Stimulated activated CD8-positive, alpha-beta memory T cell treated with anti-CD3 and anti-CD28 coated beads, Interleukin-7, amount 100 ng/mL, for 1 hour (primary cell): ENCODE results near the gene ATP6V1G2.

ENCODE experiments used
- DNase-seq, 2 donors: peaks; one replicate each; pipeline ENCODE4 v3.0.0-alpha.2; 2020; ENCODE audit warnings: low read depth in 2 of 2

ATP6V1G2 gene

DNA sequence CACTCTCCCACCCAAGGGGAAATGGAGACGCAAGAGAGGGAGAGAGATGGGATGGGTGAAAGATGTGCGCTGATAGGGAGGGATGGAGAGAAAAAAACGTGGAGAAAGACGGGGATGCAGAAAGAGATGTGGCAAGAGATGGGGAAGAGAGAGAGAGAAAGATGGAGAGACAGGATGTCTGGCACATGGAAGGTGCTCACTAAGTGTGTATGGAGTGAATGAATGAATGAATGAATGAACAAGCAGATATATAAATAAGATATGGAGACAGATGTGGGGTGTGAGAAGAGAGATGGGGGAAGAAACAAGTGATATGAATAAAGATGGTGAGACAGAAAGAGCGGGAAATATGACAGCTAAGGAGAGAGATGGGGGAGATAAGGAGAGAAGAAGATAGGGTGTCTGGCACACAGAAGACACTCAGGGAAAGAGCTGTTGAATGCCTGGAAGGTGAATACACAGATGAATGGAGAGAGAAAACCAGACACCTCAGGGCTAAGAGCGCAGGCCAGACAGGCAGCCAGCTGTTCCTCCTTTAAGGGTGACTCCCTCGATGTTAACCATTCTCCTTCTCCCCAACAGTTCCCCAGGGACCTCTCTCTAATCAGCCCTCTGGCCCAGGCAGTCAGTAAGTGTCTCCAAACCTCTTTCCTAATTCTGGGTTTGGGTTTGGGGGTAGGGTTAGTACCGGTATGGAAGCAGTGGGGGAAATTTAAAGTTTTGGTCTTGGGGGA, 29.7 kb upstream of the ATP6V1G2 start:
- DNase-seq = no peak

DNA sequence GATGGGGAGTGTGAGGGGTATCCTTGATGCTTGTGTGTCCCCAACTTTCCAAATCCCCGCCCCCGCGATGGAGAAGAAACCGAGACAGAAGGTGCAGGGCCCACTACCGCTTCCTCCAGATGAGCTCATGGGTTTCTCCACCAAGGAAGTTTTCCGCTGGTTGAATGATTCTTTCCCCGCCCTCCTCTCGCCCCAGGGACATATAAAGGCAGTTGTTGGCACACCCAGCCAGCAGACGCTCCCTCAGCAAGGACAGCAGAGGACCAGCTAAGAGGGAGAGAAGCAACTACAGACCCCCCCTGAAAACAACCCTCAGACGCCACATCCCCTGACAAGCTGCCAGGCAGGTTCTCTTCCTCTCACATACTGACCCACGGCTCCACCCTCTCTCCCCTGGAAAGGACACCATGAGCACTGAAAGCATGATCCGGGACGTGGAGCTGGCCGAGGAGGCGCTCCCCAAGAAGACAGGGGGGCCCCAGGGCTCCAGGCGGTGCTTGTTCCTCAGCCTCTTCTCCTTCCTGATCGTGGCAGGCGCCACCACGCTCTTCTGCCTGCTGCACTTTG, 29.0 kb upstream of the ATP6V1G2 start, which contains the start of gene TNF:
Gene TNF (plus strand): TSS at position 231 of the 567 bp plus-strand sequence. CDS start 177 bp downstream, at position 408.
- DNase-seq = peak in 1 of 2 donors; percentile 64

DNA sequence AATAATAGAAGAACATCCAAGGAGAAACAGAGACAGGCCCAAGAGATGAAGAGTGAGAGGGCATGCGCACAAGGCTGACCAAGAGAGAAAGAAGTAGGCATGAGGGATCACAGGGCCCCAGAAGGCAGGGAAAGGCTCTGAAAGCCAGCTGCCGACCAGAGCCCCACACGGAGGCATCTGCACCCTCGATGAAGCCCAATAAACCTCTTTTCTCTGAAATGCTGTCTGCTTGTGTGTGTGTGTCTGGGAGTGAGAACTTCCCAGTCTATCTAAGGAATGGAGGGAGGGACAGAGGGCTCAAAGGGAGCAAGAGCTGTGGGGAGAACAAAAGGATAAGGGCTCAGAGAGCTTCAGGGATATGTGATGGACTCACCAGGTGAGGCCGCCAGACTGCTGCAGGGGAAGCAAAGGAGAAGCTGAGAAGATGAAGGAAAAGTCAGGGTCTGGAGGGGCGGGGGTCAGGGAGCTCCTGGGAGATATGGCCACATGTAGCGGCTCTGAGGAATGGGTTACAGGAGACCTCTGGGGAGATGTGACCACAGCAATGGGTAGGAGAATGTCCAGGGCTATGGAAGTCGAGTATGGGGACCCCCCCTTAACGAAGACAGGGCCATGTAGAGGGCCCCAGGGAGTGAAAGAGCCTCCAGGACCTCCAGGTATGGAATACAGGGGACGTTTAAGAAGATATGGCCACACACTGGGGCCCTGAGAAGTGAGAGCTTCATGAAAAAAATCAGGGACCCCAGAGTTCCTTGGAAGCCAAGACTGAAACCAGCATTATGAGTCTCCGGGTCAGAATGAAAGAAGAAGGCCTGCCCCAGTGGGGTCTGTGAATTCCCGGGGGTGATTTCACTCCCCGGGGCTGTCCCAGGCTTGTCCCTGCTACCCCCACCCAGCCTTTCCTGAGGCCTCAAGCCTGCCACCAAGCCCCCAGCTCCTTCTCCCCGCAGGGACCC, 28.0 kb upstream of the ATP6V1G2 start:
- DNase-seq = no peak

DNA sequence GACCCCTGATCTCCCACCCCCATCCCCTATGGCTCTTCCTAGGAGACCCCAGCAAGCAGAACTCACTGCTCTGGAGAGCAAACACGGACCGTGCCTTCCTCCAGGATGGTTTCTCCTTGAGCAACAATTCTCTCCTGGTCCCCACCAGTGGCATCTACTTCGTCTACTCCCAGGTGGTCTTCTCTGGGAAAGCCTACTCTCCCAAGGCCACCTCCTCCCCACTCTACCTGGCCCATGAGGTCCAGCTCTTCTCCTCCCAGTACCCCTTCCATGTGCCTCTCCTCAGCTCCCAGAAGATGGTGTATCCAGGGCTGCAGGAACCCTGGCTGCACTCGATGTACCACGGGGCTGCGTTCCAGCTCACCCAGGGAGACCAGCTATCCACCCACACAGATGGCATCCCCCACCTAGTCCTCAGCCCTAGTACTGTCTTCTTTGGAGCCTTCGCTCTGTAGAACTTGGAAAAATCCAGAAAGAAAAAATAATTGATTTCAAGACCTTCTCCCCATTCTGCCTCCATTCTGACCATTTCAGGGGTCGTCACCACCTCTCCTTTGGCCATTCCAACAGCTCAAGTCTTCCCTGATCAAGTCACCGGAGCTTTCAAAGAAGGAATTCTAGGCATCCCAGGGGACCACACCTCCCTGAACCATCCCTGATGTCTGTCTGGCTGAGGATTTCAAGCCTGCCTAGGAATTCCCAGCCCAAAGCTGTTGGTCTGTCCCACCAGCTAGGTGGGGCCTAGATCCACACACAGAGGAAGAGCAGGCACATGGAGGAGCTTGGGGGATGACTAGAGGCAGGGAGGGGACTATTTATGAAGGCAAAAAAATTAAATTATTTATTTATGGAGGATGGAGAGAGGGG, 27.1 kb upstream of the ATP6V1G2 start:
- no peak for DNase-seq

DNA sequence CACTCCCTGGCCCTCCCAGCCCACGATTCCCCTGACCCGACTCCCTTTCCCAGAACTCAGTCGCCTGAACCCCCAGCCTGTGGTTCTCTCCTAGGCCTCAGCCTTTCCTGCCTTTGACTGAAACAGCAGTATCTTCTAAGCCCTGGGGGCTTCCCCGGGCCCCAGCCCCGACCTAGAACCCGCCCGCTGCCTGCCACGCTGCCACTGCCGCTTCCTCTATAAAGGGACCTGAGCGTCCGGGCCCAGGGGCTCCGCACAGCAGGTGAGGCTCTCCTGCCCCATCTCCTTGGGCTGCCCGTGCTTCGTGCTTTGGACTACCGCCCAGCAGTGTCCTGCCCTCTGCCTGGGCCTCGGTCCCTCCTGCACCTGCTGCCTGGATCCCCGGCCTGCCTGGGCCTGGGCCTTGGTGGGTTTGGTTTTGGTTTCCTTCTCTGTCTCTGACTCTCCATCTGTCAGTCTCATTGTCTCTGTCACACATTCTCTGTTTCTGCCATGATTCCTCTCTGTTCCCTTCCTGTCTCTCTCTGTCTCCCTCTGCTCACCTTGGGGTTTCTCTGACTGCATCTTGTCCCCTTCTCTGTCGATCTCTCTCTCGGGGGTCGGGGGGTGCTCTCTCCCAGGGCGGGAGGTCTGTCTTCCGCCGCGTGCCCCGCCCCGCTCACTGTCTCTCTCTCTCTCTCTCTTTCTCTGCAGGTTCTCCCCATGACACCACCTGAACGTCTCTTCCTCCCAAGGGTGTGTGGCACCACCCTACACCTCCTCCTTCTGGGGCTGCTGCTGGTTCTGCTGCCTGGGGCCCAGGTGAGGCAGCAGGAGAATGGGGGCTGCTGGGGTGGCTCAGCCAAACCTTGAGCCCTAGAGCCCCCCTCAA, 25.9 kb upstream of the ATP6V1G2 start, which contains the start of gene LTA:
Gene LTA (plus strand): TSS at position 249 of the 871 bp plus-strand sequence. CDS start 454 bp downstream, at position 703.
- DNase-seq = no peak

DNA sequence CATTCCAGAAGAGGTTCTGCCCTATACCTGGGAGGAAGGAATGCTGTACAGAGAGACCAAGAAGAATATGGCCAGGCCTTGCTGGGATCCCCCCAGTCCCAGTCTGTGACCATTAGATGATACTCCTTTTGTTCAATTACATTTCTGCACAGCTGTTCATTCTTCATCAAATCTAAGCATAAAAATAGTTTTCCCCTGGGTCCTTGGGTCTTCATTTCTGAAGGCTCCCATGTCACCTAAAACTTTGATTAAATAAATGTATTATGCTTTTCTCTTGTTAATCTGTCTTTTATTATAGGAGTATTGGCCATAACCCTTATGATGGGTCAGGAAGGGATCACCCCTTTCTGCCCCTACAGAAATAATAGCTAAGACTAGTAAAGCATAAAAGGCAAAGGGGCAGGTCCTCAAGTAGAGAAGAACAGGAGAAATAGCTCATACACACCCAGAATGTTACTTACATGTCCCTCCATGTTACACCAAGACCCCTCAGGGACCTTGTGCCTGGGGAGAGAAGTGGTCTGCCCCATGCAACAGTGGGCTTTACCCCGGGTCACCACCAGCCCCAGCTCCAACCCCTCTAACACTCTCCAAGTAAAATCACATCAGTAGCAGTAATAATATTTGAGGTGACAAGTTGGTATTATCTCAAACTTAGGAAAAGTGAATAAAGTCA, 23.6 kb upstream of the ATP6V1G2 start:
- no peak for DNase-seq

DNA sequence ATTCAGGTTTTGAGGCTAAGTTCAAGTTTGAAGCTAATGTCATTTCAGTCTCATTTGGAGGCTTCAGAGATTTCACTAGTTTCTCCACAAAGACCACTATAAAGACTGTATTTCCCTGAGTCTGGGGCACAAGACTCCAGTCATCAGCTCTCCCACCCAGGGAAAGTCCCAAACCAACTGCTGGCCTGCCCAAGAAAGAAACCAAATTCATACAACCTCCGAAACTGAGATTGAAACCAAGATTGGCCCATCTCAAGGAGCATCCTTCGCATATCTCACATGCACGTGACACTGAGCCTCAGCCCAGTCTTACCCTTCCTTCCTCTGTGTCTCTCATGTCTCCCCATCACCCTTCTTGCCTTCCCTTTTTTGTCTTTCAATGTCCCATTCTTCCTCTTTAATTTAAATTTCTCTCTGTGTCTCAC, 22.1 kb upstream of the ATP6V1G2 start:
- DNase-seq = no peak

DNA sequence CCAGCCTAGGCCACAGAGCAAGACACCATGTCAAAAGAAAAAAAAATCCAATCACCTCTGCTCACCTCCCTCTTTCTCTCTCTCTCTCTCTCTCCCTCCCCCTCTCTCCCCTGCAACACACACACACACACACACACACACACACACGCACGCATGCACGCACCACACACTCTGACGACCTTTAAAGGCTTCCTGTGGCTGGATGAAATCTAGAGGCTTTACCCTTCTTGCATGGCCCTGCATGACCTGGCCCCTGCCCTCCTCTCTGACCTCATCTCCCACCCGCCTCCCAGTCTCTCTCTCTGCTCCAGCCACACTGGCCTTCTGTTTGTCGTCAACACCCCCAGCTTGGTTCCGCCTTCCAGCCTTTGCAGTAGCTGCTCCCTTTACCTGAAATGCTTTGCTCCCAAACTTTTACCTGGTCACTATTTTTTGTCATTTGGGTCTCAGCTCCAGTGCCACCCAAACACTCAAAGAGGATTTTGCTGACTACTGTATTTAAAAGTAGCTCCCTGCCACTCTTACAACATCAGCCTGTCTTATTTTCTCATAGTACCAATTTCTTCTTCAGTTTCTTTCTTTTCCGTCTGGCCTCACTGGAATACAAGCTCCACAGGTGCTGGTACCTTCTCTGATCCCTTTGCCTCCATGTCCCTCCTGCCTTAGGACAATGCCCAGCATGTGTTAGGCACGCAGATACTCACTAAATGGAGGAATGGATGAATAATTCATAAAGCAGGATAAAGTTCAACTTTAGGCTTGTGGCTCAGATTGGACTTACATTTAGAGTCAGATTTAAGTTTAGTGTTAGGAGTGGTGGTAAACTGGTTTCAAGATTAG, 21.3 kb upstream of the ATP6V1G2 start:
- DNase-seq = no peak

DNA sequence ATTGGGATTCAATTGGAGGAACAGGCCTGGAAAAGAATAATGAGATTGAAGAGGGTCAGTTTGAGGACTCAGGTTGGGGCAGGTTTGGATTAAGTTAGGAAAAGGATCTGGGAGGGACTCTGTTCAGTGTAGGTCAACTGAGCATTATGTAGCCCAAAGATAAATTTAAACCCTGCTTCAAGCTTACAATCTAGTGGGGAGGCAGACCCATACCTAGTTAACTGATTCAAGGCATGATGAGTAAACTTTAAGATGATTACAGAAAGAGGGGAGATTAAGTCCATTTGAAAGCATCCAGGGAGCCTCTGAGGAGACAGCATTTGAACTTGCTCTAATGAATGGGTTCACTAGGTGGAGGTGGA, 14.3 kb upstream of the ATP6V1G2 start:
- no peak for DNase-seq

DNA sequence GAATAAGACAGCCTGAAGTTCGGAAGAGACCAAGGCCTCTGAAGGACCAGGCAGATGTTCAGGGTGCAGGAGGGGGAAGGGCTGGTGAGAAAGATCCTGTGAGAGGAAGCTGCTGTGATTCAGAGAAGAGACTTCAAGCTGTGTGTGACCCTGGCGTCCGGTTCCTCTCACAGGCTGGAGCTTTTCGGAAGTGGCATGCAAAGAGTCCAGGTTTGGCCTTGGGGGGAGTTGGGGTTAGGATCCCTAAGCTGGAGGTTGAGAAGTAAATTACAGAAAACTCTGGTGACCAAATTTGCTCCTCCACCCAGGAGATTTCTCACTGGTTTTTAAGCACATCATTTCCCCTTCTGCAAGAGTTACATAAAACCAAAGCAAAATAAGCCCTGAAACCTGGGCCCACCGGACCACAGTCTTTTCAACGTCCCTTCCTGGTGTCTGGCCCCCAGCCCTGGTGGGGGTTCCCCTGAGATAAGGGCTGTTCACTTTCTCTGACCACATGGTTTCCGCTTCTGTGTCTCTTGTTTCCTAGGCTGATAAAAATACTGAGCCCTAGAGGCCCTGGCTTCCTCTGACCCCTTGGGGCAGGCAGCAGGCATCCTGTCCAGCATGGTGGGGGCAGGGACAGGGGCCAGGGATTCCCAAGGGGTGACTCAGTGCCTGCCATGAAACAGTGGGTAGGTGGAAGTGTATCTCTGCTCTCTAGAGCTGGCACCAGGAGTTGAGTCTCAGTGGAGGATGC, 13.7 kb upstream of the ATP6V1G2 start:
- no peak for DNase-seq

DNA sequence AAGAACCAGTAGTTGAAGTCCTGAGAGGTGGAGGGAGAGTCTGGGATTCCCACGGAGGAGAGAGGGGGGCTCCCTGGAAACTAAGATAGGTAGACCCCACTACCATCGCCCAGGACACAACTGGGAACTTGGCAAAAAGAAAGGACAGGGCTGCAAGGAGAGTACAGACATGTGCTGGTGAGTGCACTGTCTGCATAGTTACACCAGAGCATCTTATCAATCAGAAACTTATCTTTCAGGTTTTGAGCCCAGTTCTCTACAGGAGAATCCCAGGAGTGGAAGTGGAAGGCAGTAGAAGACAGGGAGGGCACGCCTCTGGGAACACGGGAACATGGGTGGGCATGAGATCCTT, 13.2 kb upstream of the ATP6V1G2 start:
- DNase-seq = no peak

DNA sequence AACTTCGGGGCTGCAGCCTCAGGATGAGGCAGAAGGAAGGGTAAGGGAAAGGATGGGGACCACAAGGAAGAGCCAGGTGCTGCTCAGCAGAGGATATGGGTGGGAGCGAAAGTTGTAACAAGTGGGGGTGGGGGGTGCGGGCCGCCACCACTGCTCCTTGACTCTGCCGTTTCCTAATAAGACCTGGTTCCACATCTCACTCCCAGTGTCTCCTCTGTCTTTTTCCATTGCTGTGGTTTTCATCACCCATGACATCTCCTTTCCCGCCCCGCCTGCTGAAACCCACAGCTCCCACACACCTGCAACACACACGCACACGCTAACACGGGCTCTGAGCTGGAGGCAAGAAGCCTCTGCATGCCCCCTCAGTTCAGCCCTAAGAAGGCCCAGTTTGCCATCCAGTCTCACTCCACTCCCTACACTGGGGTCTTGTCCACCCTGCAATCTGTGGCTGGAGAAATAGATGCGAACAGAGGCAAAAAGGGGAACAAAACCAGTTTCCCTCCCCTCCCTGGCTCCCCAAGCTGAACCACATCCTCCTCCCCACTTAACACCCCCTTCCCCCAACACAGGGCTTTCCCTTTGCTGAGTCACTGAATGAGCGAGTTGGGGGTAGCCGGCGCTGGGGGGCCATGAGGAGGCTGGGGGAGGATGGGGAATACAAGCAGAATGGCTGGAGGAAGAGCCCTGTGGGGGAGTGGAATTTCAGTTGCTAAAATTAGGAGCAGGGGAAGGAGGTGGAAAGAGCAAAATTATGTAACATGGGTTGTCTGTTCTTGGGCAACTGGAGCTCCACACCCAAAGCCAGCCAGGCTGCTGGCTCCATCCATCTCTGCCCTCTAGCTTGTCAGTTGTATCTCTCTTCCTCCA, 12.5 kb upstream of the ATP6V1G2 start:
- peak in 1 of 2 donors; percentile 38 for DNase-seq

DNA sequence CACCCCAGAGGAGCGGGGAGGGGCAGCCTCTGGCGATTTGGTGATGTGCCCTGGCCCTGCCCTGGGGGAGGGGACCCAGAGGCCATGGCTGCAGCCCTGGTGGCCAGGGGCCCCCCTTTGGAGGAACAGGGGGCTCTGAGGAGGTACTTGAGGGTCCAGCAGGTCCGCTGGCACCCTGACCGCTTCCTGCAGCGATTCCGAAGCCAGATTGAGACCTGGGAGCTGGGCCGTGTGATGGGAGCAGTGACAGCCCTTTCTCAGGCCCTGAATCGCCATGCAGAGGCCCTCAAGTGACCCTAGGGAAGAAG, 11.9 kb upstream of the ATP6V1G2 start:
- no peak for DNase-seq

DNA sequence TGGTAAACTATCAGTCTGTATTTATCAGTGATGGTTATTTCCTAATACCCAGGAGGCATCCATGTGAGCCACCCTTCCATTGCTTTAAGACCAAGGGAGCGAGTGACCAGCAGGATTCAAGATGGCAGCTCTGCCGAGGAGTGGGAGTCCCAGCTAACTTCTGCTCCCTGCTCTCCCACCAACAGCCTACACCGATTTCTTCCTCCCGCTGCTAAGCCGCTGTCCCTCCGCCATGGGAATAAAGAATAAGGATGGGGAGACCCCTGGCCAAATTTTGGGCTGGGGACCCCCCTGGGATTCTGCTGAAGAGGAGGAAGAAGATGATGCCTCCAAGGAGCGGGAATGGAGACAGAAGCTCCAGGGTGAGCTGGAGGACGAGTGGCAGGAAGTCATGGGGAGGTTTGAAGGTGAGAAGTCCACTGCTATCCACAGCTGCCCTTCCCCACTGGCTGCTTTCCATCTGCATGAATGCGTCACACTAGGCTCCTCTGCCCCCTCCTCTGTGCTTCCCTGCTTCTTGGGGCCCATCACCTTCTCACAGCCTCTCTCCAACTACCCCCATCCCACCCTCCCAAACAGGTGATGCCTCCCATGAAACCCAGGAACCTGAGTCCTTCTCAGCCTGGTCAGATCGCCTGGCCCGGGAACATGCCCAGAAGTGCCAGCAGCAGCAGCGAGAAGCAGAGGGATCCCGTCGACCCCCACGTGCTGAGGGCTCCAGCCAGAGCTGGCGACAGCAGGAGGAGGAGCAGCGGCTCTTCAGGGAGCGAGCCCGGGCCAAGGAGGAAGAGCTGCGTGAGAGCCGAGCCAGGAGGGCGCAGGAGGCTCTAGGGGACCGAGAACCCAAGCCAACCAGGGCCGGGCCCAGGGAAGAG, 11.3 kb upstream of the ATP6V1G2 start:
- no peak for DNase-seq

DNA sequence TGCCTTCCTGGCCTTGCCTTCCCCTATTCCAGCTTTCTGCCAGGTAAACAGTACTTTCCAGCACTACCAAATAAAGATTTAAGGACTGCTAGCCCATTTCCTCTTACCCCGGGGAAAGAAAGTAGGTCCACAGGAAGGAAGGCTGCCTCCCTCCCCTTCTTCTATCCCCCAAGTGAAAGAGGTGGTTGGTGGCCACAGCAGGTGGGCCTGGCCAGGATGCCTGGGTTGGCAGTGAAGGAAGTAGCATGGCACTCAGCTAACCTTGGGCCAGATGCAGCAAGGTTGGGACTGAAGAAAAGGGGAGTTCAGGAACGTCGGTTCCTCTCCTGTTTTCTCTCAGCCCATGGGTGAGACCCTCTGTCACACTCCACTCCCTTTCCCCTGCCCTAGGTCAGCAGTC, 9.9 kb upstream of the ATP6V1G2 start:
- no peak for DNase-seq

DNA sequence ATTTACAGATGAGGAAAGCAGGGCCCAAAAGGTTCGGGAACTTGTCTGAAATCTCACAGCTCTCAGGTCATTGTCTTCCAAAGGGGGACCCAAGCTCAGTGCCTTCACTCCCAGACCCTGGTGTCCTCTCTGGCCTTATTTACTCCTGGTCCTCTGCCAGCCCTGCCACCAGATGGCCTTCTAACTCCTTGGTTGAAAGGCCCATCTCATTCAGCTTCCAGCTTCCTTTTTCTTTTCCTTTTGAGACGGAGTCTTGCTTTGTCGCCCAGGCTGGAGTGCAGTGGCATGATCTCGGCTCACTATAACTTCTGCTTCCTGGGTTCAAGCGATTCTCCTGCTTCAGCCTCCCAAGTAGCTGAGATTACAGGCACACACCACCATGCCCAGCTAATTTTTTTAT, 5.0 kb upstream of the ATP6V1G2 start:
- DNase-seq = peak; percentile 28 to 35

DNA sequence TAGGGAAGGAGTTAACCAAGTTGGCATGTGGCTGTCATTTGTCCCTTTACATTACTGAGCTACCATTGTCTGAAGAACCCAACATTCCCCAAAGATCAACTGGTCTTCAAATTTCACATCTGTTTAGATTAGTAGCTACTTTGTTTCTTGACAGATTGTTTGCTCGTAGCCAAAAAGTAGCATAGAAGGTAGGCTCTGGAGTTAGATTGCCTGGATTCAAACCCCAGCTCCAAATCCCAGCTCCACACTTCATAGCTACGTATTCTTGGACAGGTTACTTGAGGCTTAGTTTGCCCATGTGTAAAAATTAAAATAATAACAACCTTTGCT, 2.1 kb upstream of the ATP6V1G2 start:
- no peak for DNase-seq
